ENCODE data around the gene XPO6. TPM values are rescaled to one million over a fixed set of nuclear protein-coding genes. Genes with fewer than 3 reads are reported as not detected.
A peak's percentile ranks its signal among the peaks of the same experiment; 100 is the strongest.

Gene XPO6
- polyA plus RNA-seq (104 and 127 TPM in 2 replicates), polyA minus RNA-seq (186 and 196 TPM in 2 replicates)

DNA sequence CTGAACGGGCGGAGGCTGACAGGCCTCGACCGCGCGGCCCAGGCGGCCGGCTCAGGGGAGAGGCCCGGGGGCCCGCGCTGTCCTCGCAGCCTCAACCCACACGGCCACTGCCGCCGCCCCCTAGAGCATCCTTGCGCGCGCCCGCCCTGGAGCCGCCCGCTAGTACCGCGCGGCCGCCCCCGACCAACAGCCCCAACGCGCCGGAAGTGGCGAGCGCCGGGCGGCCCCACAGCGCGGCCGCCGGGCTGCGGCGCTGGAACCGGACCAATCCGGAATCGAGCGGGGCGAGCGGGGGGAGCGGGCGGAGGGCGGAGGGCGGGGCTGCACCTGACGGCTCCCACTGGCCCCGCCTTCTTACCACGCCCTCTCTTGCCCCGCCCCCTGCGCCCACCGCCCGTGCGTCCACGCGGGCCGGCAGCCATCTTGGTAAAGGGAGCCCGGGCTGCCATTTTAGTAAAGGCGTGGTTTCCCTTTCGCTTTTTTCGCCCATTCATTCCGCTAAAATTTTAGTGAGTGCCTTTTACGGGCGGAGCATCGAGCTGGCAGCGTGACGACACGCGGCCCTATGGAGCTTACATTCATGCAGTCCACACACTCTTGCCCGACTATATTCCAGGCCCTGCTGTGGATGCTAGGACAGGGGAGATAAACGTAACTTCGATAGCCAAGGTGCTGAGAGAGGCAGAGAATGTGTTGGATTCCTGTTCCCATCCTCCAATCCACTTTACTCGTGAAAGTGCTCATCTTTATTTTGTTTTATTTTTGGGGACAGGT, at the start of gene XPO6:
TSS of gene XPO6 (minus strand) at position 208 of the 774 bp plus-strand sequence. CDS start 597 bp downstream, outside the sequence.
- Histone ChIP-seq H3K27ac (ENCODE audit: low read length) (peak within 1 kb of the TSS; percentile 67), H3F3A (ENCODE audit: insufficient read depth, low read length, poor library complexity, severe bottlenecking) (no peaks in the 10 kb centered on the region), H3K9me3 (ENCODE audit: low read length) (no peaks in the 10 kb centered on the region), H3K27me3 (ENCODE audit: insufficient read depth, low read depth, low read length) (no peaks in the 10 kb centered on the region), H3K9me2 (ENCODE audit: insufficient read depth, low read length) (no peaks in the 10 kb centered on the region), H3K36me3 (ENCODE audit: insufficient read depth, low read length) (no peaks in the 10 kb centered on the region), H3K4me3 (ENCODE audit: low read length) (peak within 1 kb of the TSS; percentile 98), H2AFZ (ENCODE audit: low read depth, low read length) (peak within 1 kb of the TSS; percentile 95), H3K4me2 (ENCODE audit: low read length) (peak within 1 kb of the TSS; percentile 99), H3K9ac (ENCODE audit: low read length) (peak within 1 kb of the TSS; percentile 83), H3K79me2 (replicated peaks; ENCODE audit: insufficient read depth, low read length) (peaks cover 41% of the 10 kb centered on the region), H4K20me1 (ENCODE audit: insufficient read depth) (peaks cover 14% of the 10 kb centered on the region)
- peak; percentile 80 for TF ChIP-seq MXI1 (conservative IDR thresholded peaks at IDR 0.05; ENCODE audit: poor library complexity, severe bottlenecking)
- TF ChIP-seq POLR2AphosphoS5 (IDR thresholded peaks at IDR 0.05) = peak; percentile 70
- TF ChIP-seq, protein P1, sequence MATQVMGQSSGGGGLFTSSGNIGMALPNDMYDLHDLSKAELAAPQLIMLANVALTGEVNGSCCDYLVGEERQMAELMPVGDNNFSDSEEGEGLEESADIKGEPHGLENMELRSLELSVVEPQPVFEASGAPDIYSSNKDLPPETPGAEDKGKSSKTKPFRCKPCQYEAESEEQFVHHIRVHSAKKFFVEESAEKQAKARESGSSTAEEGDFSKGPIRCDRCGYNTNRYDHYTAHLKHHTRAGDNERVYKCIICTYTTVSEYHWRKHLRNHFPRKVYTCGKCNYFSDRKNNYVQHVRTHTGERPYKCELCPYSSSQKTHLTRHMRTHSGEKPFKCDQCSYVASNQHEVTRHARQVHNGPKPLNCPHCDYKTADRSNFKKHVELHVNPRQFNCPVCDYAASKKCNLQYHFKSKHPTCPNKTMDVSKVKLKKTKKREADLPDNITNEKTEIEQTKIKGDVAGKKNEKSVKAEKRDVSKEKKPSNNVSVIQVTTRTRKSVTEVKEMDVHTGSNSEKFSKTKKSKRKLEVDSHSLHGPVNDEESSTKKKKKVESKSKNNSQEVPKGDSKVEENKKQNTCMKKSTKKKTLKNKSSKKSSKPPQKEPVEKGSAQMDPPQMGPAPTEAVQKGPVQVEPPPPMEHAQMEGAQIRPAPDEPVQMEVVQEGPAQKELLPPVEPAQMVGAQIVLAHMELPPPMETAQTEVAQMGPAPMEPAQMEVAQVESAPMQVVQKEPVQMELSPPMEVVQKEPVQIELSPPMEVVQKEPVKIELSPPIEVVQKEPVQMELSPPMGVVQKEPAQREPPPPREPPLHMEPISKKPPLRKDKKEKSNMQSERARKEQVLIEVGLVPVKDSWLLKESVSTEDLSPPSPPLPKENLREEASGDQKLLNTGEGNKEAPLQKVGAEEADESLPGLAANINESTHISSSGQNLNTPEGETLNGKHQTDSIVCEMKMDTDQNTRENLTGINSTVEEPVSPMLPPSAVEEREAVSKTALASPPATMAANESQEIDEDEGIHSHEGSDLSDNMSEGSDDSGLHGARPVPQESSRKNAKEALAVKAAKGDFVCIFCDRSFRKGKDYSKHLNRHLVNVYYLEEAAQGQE (IDR thresholded peaks at IDR 0.05; ENCODE audit: borderline replicate concordance) = no peak
- no peak for TF ChIP-seq SMC3 (conservative IDR thresholded peaks at IDR 0.05; ENCODE audit: poor library complexity)
- no peak for TF ChIP-seq TAF1 (IDR thresholded peaks at IDR 0.05; ENCODE audit: low read depth)
- TF ChIP-seq RAD21 (conservative IDR thresholded peaks at IDR 0.05) = no peak
- TF ChIP-seq EZH2 (IDR thresholded peaks at IDR 0.05; ENCODE audit: borderline replicate concordance, insufficient read depth, low read length, poor library complexity, severe bottlenecking) = no peak
- peak; percentile 27 for TF ChIP-seq CTCF (IDR thresholded peaks at IDR 0.05; ENCODE audit: poor library complexity, severe bottlenecking)
- peak; percentile 74 for TF ChIP-seq EP300 (conservative IDR thresholded peaks at IDR 0.05; ENCODE audit: poor library complexity, severe bottlenecking)

- TF ChIP-seq MXI1 (conservative IDR thresholded peaks at IDR 0.05; ENCODE audit: poor library complexity, severe bottlenecking) = no peak
- Histone ChIP-seq H3K79me2 (replicated peaks; ENCODE audit: insufficient read depth, low read length) (no peaks in the 10 kb centered on the region), H3K4me2 (ENCODE audit: low read length) (no peak overlapping the region), H3K4me3 (ENCODE audit: low read length) (no peak overlapping the region), H2AFZ (ENCODE audit: low read depth, low read length) (no peak overlapping the region), H3K36me3 (ENCODE audit: insufficient read depth, low read length) (no peaks in the 10 kb centered on the region), H3K27ac (ENCODE audit: low read length) (no peak overlapping the region), H3K9me3 (ENCODE audit: low read length) (no peaks in the 10 kb centered on the region), H4K20me1 (ENCODE audit: insufficient read depth) (no peaks in the 10 kb centered on the region), H3K27me3 (ENCODE audit: insufficient read depth, low read depth, low read length) (no peaks in the 10 kb centered on the region), H3F3A (ENCODE audit: insufficient read depth, low read length, poor library complexity, severe bottlenecking) (no peaks in the 10 kb centered on the region), H3K9ac (ENCODE audit: low read length) (no peak overlapping the region), H3K9me2 (ENCODE audit: insufficient read depth, low read length) (no peaks in the 10 kb centered on the region)
Observed at GRCh38 chr16:28260193-28260592, 48.4 kb upstream of the XPO6 start.
